ENCODE measurements around the gene QSOX2. TPM values are rescaled to one million over a fixed set of nuclear protein-coding genes. Genes with fewer than 3 reads are reported as not detected.

The QSOX2 gene
- total and polyA plus RNA-seq, 2 experiments from 2014 or later = 9.2 to 29.2 TPM

DNA sequence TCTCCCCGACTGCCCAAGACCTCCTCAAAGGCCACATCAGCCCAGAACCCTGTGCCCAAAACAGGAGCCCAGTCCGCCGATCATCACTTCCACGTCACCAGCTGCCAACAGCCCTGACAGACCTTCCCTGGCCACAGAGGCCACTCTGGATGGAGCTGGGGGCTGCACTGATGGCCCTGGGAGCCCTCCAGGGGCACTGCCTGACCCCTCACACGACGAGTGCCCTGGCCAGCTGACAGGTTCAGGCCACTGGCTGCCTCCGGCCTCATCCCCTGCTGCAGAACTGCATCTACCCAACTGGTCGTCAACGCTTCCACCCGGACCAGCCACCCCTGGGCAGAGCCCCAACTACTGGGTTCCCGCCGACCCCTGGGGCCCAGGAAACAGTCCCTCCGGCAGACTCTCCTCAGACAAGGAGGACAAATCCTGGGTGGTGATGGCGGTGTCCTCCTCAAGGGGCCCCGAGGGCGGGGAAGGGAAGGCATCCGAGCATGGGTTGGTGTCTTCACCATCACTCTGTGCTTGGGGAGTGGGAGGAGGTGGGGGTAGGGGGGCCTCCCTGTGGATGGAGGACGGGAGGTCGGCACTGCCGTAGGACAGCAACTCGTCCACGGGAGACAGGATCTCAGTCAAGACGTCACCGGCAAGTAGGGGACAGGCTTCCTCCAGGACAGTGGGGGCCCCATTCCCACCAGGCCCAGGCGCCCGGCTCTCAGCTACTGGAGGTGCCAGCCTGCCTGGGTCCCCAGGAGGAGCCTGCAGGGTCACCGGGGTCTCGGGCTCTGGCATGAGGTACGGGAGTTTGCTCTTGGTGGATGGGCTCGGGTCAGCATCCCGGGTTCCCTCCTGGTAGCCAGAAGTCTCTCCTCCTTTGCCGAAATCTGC is 7.9 kb upstream of the QSOX2 start:
- H2AFZ ChIP-seq = no peak overlapping the region
- H3K79me2 ChIP-seq (replicated peaks; ENCODE audit: insufficient read depth) = no peaks in the 10 kb centered on the region
- no peak overlapping the region for H3K27ac ChIP-seq (ENCODE audit: low read depth)
- no peaks in the 10 kb centered on the region for H4K20me1 ChIP-seq (replicated peaks; ENCODE audit: insufficient read depth)
- H3K27ac Mint-ChIP-seq = no peak overlapping the region
- H3K4me3 Mint-ChIP-seq = no peak overlapping the region
- H3K36me3 Mint-ChIP-seq (ENCODE audit: low read depth) = no peaks in the 10 kb centered on the region
- no peaks in the 10 kb centered on the region; the same call in 2 of the 3 replicates for H3K4me1 Mint-ChIP-seq
- peaks cover 3% of the 10 kb centered on the region for H3K27me3 Mint-ChIP-seq (ENCODE audit: insufficient read depth, low read depth, poor library complexity)
- no peaks in the 10 kb centered on the region for H3K9me3 Mint-ChIP-seq
- no peak for TF ChIP-seq EZH2 (IDR thresholded peaks at IDR 0.05; ENCODE audit: low read depth, unreplicated experiment)
- no peak for TF ChIP-seq ZNF462 (CRISPR knock-in tag; IDR thresholded peaks at IDR 0.05)
- TF ChIP-seq NANOG (IDR thresholded peaks at IDR 0.05; ENCODE audit: borderline replicate concordance) = no peak
- TF ChIP-seq EZH2phosphoT487 (IDR thresholded peaks at IDR 0.05; ENCODE audit: unreplicated experiment) = no peak
- TF ChIP-seq STAT1 (IDR thresholded peaks at IDR 0.05; ENCODE audit: unreplicated experiment) = no peak
- no peak for TF ChIP-seq ZNF114 (CRISPR knock-in tag; IDR thresholded peaks at IDR 0.05)
- TF ChIP-seq CREB1 (CRISPR knock-in tag; IDR thresholded peaks at IDR 0.05; ENCODE audit: low read depth) = no peak
- TF ChIP-seq, protein P1, sequence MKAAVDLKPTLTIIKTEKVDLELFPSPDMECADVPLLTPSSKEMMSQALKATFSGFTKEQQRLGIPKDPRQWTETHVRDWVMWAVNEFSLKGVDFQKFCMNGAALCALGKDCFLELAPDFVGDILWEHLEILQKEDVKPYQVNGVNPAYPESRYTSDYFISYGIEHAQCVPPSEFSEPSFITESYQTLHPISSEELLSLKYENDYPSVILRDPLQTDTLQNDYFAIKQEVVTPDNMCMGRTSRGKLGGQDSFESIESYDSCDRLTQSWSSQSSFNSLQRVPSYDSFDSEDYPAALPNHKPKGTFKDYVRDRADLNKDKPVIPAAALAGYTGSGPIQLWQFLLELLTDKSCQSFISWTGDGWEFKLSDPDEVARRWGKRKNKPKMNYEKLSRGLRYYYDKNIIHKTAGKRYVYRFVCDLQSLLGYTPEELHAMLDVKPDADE (IDR thresholded peaks at IDR 0.05) = no peak
- no peak for TF ChIP-seq JUNB (IDR thresholded peaks at IDR 0.05; ENCODE audit: unreplicated experiment)
- TF ChIP-seq, protein P2, sequence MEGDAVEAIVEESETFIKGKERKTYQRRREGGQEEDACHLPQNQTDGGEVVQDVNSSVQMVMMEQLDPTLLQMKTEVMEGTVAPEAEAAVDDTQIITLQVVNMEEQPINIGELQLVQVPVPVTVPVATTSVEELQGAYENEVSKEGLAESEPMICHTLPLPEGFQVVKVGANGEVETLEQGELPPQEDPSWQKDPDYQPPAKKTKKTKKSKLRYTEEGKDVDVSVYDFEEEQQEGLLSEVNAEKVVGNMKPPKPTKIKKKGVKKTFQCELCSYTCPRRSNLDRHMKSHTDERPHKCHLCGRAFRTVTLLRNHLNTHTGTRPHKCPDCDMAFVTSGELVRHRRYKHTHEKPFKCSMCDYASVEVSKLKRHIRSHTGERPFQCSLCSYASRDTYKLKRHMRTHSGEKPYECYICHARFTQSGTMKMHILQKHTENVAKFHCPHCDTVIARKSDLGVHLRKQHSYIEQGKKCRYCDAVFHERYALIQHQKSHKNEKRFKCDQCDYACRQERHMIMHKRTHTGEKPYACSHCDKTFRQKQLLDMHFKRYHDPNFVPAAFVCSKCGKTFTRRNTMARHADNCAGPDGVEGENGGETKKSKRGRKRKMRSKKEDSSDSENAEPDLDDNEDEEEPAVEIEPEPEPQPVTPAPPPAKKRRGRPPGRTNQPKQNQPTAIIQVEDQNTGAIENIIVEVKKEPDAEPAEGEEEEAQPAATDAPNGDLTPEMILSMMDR (conservative IDR thresholded peaks at IDR 0.05; ENCODE audit: low read depth in 2 of 2) = no peak
- TF ChIP-seq REST (IDR thresholded peaks at IDR 0.05; ENCODE audit: unreplicated experiment) = no peak
- TF ChIP-seq ZNF331 (CRISPR knock-in tag; IDR thresholded peaks at IDR 0.05; ENCODE audit: low read depth) = no peak
- TF ChIP-seq POLR2AphosphoS5 (IDR thresholded peaks at IDR 0.05; ENCODE audit: low read depth) = no peak
- H3K9me2 ChIP-seq (ENCODE audit: insufficient read depth) = no peaks in the 10 kb centered on the region
- H3K4me2 ChIP-seq = no peak overlapping the region
- H3F3A ChIP-seq (replicated peaks; ENCODE audit: low read depth) = no peaks in the 10 kb centered on the region
- no peaks in the 10 kb centered on the region for H3K27me3 ChIP-seq (ENCODE audit: insufficient read depth)
- H3K4me3 ChIP-seq = no peak overlapping the region
- ATAC-seq (no peak), DNase-seq (ENCODE audit: low spot score) (no peak)
- H3K36me3 ChIP-seq (ENCODE audit: insufficient read depth) = no peaks in the 10 kb centered on the region
- no peaks in the 10 kb centered on the region for H3K4me1 ChIP-seq (ENCODE audit: insufficient read depth)
